Activated T-cell treated with anti-CD3 and anti-CD28 coated beads for 48 hours (primary cell): ENCODE measurements around the gene SHC2.
A peak's percentile ranks its signal among the peaks of the same experiment; 100 is the strongest.

Experiments used
- DNase-seq: peaks from one replicate; pipeline ENCODE4 v3.0.0-alpha.2; 2020; ENCODE audit warnings: low read depth

SHC2 gene, protein sequence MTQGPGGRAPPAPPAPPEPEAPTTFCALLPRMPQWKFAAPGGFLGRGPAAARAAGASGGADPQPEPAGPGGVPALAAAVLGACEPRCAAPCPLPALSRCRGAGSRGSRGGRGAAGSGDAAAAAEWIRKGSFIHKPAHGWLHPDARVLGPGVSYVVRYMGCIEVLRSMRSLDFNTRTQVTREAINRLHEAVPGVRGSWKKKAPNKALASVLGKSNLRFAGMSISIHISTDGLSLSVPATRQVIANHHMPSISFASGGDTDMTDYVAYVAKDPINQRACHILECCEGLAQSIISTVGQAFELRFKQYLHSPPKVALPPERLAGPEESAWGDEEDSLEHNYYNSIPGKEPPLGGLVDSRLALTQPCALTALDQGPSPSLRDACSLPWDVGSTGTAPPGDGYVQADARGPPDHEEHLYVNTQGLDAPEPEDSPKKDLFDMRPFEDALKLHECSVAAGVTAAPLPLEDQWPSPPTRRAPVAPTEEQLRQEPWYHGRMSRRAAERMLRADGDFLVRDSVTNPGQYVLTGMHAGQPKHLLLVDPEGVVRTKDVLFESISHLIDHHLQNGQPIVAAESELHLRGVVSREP

DNA sequence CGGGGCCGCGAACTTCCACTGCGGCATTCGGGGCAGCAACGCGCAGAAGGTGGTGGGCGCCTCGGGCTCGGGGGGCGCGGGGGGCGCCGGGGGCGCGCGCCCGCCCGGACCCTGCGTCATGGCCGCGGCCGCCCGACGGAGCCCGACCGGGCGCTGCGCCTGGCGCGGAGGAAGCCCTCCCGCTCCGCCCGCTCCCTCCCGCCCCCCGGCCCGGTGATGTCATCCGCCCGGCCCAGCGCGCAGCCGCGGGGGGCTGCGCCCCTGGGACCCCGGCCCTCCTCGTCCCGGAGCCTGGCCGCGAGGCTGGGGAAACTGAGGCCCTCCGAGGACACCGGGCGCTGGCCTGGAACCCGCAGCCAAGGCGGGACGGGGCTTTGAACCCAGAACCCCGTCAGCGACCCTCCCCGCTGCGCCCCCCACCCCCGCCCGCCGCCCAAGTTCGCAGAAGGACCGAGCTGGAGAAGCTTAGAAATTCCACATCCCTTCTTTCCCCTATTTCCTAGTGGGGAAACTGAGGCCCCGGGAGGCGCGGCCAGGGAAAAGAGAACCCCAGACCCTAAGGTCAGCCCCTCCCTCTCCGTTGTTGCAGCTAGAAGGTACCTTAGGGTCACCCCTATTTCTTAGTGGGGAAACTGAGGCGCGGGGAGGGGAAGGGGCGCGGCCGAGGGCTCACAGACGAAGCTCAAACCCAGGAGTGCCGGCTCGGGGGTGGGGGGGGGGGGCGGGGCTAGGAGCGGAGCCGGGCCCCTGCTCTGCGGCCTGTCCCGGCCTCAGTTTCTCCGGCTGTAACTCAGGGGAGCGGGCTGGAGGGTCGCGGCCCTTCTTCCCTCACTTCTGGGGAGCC is at the start of gene SHC2:
Gene SHC2 (minus strand): TSS at position 157 of the 844 bp plus-strand sequence. CDS start 37 bp downstream, at position 120.
- no peak for DNase-seq

DNA sequence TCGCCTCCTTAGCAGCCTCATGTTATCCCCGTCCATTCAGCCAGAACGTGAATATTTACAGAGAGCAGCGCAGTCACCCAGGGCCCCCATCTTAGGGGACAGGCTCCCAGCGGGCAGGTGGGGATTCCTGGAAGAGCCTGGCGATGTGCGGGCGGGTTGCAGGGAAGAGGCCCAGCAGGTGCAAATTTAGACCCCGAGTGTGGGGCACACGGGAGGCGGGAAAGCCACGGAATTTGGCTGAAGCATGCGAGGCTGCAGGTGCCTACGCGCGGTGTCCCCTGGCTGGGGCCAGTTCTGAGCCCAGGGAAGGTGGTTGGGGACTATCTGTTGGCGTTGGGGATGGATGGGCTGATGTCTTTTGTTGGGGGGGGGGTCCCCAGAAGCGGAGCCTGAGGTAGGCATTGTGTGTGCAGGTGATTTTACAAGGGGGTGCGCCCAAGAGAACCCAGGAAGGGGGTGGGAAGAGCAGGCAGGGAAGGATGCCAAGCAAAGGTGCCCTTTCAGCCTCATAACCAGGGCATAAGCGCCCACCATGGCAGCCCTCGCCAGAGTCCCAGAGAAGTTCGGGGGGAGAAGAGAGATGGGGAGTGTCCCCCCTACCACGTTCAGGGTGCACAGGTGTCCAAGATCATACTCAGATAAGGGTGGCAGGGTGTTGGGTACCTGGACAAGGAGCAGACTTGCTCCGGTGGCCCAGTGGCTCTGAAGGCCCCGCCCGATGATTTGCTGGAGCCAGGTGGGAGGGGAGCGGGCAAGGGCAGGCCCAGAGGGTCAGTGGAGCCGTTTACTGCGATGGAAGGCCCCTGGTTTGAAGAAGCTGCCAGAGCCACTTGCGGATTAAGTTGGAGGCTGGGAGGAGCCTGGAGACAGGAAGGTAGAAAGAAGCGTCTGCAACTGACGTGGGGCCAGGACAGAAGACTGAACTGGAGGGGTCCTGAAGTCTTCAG is 47.6 kb upstream of the SHC2 start:
- no peak for DNase-seq

DNA sequence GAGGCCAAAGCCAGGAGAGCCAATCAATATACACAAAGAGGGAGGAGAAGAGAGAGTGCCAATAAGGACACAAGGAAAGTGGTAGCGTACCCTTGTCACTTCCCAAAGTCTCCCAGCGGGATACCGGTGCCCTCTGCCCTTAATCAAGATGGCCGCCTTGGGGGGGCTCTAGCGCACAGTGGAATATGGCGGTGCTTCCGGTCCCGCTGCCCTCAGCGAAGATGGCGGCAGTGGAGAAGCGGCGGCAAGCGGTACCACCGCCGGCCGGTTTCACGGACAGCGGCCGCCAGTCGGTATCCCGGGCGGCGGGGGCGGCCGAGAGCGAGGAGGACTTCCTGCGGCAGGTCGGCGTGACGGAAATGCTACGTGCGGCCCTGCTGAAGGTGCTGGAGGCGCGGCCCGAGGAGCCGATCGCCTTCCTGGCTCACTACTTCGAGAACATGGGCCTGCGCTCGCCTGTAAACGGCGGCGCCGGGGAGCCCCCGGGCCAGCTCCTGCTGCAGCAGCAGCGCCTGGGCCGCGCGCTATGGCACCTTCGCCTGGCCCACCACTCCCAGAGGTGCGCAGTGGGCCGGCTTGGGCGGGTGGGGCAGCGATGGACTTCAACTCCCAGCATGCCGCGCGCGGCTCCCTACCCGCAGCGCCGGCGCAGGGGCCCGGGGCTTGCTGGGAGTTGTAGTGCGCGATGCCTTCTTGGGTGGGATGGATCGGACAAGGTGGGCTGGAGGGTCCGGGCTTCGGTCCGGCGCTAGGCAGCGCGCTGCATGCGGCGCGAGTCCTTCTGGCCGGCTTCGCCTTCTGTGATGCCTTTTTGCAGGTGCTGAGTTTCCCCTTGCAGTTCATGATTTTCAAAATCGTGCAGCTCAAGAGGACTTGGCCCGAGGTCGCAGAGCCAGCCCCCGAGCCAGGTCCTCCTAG is 46.7 kb upstream of the SHC2 start, which contains the start of gene TPGS1:
Gene TPGS1 (plus strand): TSS at position 212 of the 918 bp plus-strand sequence. CDS start 10 bp downstream, at position 222.
- DNase-seq, result peak; percentile 81

DNA sequence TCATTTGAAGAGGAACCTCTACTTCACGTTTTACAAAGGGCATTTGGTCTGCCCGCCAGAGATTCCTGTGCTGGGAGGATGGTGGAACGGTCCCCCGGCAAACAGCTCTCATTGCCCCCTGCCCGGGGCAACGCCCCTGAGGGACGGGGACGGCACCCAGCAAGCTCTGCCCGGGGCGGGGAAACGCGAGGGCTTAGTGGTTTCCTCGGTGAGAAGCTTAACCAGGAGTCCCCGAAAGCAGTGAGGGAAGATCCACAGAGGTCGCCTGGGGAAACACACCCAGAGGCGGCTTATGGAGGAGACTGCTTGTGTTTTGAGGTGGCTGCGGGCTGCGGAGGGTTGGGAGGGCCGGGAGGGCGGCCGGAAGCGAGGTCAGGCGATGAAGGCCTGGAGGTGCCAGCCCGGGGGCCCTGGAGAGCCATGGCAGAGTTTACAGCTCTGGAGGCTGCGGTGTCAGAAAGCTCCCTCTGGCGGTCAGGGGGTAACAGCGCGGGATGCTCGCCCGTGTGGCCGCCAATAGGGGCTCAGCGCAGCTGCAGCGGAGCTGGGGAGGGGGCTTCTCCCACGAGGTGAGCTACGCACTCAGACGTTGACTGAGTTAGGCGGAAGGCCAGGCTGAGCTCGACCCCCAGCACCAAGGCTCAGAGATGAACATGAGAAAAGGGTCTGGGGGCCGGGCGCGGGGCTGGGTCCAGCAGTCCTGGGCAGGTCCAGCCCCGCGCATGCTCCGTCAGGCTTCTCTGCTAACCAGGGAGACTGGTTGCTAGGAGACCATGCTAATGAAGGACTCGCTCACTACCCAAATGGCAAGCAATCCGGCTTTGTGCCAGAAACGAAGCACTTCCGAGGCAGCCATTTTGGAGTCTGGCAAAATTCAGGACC is 45.8 kb upstream of the SHC2 start:
- DNase-seq, result peak; percentile 86

DNA sequence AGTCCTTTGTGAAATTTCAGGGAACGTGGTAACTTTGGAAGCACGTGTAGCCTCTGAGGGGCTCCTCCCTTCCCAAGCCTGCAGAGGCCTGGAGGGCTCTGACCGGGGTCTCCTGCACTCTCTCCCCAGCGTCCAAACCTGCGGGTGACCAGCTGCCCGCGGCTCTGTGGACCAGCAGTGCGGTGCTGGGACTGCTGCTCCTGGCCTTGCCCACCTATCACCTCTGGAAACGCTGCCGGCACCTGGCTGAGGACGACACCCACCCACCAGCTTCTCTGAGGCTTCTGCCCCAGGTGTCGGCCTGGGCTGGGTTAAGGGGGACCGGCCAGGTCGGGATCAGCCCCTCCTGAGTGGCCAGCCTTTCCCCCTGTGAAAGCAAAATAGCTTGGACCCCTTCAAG is 43.8 kb upstream of the SHC2 start:
- DNase-seq, result no peak

DNA sequence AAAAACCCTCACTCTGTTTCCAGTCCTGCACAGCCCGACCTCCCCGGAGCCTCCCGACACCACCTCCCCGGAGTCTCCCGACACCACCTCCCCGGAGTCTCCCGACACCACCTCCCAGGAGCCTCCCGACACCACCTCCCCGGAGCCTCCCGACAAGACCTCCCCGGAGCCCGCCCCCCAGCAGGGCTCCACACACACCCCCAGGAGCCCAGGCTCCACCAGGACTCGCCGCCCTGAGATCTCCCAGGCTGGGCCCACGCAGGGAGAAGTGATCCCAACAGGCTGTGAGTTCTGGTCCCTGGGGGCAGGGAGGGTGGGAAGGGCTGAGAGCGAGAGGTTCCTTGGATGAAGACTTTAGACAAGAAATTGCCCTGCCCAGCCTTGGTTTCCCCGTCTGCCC is 40.8 kb upstream of the SHC2 start:
- no peak for DNase-seq

DNA sequence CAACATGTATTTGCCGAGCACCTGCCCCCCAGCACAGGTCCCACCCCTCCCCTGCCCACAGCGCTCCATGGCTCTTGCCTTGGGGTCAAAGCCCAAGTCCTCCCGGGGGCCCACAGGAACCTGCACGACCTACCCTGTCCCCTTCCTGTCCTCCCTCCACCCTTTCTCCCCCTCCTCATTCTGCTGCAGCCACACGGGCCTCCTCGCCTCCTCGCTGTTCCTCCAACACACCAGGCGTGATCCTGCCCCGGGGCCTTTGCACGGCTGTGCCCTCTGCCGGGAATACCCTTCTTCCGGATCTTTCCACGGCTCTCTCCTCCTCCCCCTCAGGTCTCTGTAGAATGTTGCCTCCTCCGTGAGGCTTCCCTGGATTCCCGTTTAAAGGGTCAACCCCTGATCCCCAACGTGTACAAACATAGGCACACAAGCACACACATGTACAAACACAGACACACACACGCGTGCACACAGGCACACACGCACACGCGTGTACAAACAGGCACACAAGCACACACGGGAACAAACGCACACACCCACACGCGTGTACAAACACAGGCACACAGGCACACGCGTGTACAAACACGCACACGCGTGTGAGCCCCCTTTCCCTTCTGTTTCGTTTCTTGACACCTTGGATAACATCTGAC is 38.3 kb upstream of the SHC2 start:
- no peak for DNase-seq

DNA sequence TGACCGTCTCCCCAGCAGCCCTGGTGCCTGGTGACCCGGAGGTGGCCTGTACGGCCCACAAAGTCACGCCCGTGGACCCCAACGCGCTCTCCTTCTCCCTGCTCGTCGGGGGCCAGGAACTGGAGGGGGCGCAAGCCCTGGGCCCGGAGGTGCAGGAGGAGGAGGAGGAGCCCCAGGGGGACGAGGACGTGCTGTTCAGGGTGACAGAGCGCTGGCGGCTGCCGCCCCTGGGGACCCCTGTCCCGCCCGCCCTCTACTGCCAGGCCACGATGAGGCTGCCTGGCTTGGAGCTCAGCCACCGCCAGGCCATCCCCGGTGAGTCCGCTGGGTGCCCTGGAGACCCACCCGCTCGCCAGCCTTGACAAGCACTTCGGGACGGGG is 37.7 kb upstream of the SHC2 start:
- DNase-seq, result no peak

DNA sequence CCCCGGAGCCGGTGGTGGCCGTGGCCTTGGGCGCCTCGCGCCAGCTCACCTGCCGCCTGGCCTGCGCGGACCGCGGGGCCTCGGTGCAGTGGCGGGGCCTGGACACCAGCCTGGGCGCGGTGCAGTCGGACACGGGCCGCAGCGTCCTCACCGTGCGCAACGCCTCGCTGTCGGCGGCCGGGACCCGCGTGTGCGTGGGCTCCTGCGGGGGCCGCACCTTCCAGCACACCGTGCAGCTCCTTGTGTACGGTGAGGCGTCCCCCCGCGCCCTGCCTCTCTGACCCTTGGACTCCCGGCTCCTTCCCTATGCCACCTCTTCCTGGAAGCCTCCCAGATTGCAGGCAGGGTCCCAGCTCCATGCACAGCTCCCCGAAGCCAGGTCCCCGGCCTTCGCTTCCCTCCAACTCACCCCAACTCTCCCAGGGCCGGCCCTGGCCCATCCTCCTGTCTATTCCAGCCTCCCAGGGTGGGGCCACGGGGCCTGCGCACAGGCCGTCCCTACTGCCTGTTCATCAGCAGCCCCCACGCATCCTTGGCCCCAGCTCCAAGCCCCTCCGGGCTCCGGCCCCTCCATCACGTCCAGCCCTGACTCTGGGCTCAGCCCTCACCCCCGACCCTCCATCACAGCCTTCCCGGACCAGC is 37.2 kb upstream of the SHC2 start:
- no peak for DNase-seq

DNA sequence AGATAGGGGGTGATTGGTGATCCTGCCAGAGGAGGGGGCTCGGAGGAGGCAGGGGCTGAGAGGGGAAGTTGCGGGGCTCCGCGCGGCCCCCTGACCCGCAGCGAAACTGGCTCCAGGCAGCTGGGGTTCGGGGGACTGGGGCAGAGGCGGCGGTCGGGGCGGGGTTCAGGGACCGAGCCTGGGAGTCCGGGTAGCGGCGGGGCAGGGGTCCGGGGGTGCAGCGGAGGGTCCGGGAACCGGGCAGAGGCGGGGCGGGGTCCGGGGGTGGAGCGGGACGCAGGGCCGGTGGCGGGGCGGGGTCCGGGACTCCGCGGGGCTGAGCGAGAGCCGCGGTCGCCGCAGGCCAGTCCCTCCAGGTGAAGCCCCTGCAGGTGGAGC is 36.6 kb upstream of the SHC2 start:
- DNase-seq, result no peak

DNA sequence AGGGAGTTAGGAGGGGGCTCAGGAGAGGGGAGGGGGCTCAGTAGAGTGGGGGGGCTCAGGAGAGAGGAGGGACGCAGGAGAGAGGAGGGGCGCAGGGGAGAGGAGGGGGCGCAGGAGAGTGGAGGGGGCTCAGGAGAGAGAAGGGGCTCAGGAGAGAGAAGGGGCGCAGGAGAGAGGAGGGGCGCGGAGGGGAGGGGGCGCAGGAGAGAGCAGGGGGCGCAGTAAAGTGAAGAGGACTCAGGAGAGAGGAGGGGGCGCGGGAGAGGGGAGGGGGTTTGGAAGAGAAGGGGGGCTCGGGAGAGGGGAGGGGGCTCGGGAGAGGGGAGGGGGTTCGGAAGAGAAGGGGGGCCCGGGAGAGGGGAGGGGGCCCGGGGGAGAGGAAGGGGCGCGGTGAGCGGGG is 36.2 kb upstream of the SHC2 start:
- no peak for DNase-seq

DNA sequence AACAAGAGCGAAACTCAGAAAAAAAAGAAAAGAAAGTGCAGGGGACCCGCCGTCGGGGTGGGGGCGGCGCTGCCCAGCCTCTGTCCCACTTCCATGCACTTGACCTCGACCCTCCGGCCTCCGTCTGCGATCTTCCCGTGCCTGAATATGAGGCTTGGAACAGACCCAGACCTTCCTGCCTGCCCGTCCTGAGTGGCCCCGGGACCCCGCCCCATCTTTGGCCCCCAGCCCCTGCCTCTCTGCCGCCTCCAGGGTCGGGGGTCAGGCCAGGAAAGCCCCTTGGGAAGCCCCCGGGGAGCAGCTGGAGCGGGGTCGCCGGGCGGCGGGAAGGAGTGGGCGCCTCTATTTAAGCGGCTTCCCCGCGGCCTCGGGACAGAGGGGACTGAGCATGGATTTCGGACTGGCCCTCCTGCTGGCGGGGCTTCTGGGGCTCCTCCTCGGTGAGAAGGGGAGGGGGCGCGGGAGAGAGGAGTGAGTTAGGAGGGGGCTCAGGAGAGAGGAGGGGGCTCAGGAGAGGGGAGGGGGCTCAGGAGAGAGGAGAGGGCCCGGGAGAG is 35.4 kb upstream of the SHC2 start, which contains the start of gene MADCAM1:
Gene MADCAM1 (plus strand): TSS at position 375 of the 554 bp plus-strand sequence. CDS start 14 bp downstream, at position 389.
- no peak for DNase-seq

DNA sequence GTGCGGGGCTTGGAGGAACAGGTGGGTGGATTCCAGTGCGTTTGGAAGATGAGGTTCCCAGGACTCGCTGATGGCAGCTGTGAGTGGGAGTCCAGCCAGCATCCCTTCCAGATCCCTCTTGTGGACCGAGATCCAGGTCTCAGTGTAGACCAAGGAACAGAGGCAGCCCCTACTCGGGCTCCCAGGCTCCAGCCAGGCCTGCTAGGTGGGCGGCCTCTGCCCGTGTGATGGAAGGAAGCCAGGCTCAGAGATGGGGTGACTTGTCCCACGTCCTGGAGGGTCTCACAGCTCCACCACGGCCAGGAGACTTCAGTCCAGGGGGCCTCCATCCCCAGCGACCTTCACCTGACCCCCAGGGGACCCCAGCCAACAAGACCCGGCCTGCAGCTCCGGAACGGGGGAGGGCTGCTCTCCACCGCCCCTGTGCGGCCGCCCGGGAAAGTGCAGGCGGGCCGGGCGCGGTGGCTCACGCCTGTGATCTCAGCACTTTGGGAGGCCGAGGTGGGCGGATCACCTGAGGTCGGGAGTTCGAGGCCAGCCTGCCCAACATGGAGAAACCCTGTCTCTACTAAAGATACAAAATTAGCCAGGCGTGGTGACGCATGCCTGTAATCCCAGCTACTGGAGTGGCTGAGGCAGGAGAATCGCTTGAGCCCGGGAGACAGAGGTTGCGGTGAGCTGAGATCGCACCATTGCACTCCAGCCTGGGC is 34.7 kb upstream of the SHC2 start:
- peak; percentile 73 for DNase-seq

DNA sequence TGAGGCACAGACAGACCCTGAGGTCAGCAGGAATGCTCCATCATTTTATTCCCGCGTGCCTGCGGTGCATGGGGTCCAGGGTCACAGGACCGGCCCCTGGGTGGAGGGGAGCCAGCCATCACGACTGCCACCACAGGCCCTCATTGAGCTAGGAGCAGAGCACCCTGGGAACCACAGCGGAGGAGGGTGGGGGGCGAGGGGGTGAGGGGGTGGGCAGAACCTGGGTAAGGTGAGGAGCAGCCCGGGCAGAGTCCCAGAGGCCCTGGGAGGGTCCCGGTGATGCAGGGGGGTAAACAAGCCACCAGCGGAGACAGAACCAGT is 34.2 kb upstream of the SHC2 start:
- no peak for DNase-seq

DNA sequence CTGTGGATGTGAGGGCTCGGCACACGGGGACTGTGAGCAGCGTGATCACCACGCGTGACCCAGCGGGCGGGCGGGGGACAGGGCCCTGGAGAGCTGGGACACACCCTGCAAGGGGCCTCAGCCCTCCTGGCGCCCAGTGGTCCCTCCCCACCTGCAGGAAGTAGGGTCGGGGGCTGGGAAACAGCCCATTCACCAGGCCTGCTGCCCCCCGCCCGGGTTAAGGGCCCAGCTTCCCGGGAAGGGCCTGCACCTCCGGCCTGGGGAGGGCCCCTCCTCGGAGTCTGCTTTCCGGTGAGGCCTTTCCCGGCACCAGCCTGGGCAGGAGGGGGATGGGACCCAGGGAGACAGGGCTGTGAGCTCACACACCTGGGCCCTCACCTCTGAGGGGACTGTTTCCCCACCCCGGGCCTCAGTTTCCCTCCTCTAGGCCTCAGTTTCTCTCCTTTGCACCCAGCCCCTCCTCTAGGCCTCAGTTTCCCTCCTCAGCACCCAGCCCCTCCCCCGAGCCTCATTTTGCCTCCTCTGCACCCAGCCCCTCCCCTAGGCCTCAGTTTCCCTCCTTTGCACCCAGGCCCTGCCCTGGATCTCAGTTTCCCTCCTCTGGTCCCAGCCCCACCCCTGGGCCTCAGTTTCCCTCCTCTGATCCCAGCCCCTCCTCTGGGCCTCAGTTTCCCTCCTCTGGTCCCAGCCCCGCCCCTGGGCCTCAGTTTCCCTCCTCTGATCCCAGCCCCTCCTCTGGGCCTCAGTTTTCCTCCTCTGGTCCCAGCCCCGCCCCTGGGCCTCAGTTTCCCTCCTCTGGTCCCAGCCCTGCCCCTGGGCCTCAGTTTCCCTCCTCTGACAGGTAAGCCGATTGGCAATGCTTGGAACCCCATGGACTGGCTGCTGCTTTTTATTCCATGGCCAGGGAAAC is 33.6 kb upstream of the SHC2 start:
- DNase-seq, result no peak

DNA sequence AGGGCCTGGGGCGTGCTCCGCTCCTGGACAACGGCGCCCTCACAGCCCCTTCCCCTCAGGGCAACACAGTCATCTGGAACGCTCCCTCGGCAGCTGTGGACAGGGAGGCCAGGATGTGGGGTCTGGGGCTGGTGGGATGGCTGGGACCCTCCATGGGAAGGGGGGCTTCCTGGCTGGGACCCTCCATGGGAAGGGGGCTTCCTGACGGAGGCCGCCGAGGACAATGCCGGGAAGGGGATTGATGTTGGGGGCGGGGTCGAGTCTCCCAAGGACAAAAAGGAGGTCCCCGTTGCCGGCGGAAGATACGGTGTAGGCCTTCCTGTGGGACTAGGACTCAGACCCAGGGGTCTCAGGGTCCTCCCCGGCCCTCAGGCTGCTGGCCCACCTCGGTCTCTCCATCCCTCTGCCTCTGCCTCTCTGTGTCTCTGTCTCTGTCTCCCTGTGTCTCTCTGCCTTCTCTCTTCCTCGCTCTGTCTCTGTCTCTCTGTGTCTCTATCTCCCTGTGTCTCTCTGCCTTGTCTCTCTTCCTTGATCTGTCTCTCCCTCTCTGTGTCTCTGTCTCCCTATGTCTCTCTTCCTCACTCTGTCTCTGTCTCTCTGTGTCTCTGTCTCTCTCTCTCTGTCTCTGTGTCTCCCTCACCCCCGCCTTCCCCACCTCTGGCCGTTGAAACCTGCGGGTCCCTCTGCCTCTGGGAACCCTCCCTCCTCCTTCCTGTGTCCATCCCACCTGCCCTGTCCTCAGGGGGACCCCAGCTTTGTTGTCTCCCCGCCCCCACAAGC is 32.7 kb upstream of the SHC2 start:
- no peak for DNase-seq
